Activated naive CD4-positive, alpha-beta T cell (primary cell): ENCODE results near the gene LATS1.
"Not testable (repeated sequence)": the region's sequence is repeated elsewhere in the genome, so short reads cannot be mapped to it uniquely, and the experiment has no call there.

Experiments
- DNase-seq, 4 experiments: peaks; one replicate each; lab custom pipeline; 2025; lab: John Stamatoyannopoulos, UW

LATS1 gene

DNA sequence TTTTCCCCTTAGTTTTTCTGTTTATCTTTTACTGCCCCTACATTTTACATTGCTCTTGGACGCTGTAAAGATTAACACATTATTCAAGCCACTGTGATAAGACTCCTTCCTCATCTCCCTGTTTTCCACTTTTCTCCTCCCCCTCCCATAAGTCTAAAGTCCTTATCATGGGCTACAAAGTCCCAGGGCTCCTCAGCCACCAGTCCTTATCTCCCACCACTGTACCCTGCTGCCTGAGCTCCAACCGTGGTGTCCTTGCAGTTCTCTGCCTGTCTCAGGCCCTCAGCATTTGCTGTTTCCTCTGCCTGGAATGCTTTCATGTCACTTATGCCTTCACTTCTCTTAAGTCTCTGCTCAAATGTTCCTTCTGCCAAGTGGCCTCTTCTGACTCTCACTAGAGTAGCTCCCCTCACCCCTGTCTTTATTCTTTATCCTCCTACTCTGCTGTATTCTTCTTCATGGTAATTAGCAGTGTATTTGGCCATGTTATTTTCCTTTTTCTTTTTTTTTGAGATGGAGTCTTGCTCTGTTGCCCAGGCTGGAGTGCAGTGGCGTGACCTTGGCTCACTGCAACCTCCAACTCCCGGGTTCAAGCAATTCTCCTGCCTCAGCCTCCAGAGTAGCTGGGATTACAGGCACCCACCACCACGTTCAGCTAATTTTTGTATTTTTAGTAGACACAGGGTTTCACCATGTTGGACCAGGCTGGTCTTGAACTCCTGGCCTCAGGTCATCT lies 10.8 kb upstream of the LATS1 start:
- no peak for DNase-seq

DNA sequence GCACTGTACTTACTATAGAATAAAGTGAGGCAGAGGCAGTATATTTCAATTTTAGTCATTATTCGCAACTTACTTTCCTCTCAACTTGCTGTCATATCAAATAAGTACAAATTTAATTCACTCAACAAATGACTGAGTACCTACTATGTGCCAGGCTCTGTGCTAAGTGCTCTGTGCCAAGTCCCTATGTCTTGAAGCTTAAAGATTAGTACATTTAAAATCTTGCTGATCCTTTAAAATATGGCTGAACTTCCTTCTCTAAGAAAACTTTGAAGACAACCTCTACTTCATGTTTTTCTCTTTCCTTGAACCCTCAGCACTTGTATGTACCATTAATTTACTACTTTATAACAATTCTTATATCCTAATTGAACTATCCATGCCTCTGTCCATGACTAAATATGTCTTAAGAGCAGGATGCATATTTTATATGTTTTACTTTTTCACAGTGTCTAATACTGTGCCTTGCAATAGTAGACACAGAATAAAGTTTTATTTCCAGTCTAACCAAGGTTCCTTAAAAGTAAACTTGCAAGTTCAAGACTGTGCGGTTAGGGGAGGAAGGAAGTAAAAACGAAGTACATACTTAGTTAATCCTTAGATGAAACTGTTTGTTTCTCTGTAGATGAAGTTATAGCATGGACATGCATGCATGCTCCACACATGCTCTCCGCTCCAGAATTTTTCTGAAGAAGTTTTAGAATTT lies 10.0 kb upstream of the LATS1 start:
- no peak for DNase-seq

DNA sequence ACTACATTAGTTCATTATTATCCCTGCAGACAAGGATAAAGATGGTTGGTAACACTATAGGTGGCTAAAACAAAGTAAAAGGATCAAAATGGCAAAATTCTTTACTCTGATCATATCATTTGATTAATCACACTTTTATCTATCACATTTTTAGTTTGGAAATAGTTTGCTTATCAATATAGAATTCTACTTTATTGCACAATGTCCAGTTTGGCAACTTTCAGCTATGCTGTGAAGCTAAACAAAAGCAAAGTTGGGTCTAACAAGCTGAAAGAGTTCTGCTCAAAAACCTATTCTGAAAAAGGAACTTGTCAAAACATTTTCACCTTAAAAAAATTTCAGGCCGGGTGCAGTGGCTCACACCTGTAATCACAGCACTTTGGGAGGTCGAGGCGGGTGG lies 7.9 kb upstream of the LATS1 start:
- no peak for DNase-seq

DNA sequence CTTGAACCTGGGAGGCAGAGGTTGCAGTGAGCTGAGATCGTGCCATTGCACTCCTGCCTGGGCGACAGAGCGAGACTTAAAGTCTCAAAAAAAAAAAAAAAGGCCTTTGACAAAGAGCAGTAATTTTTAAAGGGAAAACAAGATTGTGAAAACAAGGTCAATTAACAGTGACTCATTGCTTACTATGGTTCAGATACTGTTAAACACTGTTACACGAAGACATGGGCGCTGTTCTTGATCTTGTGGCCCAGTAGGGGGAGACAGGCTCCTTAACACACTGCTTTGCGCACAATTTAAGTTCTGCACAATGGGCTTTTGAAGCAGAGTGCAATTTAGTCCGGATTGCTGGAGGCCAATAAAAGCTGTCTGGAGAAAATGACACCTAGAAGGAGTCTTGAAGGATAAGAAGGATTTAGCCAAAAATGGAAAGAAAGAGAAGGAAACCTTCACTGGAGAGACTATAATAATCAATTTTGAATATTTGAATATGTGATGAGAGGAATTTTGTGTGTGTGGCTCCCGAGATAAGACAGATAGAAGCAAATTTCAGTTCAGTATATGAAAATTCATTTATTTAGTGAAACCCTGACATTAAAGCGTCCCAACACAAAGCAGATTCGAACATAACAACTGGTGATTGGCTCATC lies 6.0 kb upstream of the LATS1 start:
- no peak for DNase-seq

DNA sequence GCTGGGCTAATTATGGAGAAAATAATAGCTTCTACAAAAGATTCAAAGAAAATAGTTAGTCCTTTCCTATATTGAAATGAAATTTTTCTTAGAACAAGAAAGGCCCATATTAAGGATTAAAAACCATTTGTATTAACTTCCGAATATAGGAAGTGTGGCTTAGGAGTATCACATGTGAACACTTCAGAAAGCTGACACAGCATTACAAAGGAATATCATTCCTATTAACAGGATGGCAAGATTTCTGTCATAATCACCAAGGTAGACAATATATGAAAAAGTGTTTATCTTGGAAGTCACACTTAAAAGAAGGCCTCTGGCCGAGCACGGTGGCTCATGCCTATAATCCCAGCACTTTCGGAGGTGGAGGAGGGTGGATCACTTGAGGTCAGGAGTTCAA lies 5.4 kb upstream of the LATS1 start:
- DNase-seq, result no peak

DNA sequence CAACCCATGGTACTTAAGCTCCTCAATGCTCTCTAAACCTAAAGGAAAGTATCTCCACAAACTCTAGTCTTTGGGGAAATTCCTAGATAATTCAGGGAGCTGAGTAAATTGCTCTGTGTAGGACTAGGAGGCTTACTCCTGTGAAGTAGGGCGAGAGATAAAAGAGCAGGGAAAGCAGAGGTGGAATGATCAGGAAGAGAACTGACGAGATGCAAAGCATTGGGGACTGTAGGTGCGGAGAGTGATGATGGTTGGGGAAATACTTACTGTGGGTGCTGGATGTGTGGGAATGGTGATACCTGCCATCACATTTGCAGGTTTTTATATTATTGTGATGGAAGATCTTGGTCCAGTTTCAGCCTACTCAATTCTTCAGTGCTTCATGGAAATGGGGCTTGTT lies 1.6 kb upstream of the LATS1 start:
- no peak for DNase-seq

DNA sequence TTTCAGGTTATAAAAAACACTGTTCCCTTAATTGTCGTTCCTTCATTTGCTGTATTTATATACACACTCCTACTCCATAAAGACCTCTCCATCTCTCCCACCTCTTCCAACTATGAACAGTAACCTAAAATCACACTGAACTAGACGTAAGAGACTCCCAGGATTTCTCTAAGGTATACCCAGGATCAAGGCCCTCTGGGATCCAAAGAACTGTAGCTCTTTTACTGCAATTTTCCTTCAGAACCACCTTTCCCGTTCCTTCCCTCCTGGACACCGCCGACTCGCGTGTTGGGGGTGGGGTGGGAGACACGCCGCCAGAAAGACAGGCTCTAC lies 680 bp downstream of the LATS1 start:
- DNase-seq, result no peak

DNA sequence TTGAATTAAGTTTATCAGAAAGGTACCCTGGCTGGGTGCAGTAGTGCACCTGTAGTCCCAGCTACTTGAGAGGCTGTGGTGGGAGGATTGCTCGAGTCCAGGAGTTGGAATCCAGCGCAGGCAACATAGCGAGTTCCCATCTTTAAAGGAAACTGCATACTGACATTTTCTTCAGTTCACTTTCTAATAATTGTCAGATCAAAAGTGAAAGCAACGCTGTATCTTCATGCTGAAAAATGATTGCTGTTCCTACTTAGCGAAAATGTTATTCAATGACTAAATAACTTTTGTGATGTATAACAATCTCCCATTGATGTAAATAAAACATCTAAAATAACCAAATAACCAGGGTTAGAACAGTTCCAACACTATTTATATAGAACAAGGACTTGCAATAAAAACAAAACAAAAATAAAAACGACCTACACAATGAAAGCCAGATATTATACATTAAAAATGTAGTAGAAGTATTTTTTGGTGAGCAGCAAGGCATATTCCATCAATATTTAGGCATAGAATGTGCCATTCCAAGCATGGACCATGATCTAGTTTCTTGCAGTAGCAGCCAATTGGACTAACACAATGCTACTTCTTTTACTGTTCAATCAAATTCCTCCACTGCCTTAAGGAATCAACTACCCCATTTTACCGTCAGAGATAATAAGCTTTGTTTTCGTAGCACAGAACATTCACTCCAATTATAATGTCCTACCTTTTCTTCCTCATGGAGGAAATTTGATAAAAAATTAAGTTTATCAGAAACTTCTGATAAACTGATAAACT lies 1.5 kb downstream of the LATS1 start:
- no peak for DNase-seq

DNA sequence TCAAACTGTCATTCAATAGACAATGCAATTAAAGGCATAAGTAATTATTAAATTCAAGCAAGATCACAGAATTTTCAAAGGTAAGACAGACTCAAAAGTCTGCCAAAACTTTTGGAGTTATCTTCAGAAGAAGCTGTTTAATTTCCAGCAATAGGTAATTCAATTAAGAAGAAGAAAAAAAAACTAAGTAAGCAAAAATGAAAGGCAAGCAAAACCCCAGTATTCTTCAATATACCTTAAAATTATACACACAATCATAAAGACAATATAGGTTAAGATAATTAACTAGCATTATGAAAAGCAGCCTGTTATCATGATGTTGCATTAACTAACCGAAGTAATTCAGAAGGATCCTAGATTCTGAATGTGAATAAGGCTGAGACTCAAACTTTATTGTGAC lies 3.5 kb downstream of the LATS1 start:
- no peak for DNase-seq

DNA sequence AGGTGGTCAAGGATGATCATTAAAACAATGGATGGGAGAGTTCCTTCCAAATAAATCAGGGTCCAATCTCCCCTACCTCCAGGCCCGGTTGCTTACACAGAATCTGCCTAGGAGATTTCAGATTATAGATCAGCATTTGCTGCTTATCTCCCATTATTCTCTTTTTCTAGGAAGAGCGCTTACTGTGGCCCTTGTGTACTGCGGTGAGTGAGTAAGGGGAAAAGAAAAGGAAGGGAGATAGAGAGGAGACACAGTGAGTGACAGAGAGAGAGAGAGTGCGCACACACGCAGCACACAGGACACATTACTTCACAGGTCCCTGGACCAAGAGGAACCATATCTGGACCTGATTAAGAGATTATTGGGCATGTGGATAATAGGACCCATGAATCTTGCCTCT lies 6.2 kb downstream of the LATS1 start:
- DNase-seq, result no peak

DNA sequence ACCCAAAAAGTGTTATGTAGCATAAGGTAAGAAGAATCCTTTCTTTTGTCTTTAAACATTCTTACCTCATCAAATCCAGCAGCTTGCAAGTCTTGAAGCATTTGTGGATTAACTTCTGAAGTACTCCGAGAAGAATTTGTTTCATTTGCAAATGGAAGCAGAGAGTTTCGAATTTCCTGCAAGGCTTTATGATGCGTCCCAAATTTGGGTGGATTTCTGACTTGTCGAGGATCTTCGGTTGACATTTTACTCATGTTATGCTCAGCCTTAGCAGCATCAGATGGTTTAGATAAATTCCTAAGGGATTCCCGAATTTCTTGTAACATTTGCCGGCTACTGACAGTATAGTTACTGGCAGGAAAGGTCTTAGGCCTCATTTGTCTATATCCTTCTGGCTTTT lies 16.2 kb downstream of the LATS1 start:
- no peak for DNase-seq

DNA sequence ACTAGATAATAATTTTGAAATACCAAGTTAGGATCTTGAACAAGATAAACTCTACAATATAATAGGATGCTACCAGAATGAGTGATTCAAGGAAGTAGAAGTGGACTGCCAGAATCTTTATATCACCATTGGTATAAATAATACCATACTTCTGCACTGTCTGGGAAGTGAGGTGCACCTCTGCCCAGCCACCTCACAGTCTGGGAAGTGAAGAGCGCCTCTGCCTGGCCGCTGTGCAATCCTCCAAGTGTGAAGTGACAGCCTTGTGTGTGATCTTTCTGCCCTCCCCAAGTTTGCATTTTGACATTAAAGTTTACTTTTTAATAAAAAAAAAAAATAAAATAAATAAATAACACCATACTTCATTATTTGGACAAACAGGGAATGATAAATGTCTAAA lies 18.8 kb downstream of the LATS1 start:
- DNase-seq, result no peak

DNA sequence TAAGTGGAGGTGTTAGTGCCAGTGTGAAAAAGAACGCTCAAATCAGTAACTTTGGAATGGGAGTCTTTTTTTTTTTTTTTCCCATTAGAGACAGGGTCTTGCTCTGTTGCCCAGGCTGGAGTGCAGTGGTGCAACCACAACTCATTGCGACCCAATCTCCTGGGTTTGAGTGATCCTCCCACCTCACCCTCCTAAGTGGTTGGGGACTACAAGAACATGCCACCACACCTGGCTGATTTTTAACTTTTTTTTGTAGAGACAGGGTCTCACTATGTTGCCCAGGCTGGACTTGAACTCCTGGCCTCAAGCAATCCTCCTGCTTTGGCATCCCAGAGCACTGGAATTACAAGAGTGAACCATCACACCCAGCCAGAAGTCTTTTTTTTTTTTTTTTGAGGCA lies 19.7 kb downstream of the LATS1 start:
- no peak for DNase-seq

DNA sequence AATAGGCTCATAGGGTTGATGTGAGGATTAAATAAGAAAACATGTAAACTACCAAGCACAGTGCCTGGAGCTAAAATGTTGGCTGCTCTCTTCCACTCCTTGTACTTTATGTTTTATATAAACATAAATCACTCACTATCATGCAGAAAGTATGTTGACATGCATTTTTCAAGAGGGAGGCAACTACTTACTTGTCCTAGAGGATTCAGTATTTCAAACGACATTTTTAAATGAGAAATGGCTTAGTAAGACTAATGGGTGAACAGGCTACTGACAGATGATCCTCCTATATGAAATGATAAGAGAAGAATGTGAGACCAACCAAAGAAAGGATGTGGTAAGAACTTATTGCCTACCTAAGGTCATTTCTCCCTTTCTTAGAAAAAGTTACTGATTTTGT lies 21.0 kb downstream of the LATS1 start:
- DNase-seq, result no peak

DNA sequence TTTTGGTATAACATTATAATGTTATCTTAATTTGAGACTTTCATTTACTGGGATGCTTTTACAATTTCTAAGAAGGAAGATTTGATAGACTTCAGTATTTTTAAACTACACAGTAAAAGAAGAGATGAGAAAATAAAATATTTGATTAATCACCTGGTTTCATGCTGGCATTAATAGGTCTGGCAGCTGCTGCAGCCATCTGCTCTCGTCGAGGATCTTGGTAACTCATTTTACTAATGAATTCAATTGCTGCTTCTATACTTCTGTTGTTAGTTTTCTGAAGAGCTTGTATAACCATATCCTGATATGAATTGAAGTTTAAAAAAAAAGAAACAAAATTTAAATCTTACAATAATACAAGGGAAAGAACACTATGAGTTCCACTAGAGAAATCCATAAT lies 23.0 kb downstream of the LATS1 start:
- DNase-seq, result no peak

DNA sequence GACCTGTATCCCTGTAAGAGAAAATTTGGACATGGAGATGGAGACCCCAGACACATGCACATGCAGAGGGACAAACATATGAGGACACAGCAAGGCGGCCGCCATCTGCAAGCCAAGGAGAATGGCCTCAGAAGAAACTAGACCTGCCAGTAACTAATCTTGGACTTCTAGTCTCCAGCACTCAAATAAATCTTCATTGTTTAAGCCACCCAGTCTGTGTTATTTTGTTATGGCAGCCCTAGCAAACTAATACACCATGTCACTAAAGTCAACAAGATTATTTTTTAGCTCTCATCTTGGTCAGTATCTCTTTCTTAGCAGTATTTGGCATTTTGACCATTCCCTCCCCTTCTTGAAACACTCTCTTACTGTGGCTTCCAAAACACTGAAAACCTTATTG lies 26.7 kb downstream of the LATS1 start:
- DNase-seq, result no peak

DNA sequence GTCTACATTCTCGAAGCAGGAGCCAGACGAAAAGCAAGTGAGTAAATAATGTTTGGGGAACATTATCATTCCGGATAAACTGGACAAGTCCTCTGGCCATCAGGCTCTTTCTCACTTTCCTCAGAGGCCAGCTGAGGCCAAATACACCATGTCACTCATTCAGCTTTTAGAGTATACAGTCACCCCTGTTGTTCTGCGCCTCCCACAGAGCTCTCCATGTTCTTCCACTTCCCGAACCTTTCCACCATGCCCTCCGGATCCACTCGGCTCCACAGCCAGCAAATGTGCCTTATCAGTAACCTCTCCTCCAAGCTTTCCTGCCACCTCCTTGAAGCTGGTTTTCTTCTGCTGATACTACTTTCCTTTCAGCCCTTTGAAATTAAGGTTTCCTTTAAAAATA lies 31.7 kb downstream of the LATS1 start:
- no peak for DNase-seq

DNA sequence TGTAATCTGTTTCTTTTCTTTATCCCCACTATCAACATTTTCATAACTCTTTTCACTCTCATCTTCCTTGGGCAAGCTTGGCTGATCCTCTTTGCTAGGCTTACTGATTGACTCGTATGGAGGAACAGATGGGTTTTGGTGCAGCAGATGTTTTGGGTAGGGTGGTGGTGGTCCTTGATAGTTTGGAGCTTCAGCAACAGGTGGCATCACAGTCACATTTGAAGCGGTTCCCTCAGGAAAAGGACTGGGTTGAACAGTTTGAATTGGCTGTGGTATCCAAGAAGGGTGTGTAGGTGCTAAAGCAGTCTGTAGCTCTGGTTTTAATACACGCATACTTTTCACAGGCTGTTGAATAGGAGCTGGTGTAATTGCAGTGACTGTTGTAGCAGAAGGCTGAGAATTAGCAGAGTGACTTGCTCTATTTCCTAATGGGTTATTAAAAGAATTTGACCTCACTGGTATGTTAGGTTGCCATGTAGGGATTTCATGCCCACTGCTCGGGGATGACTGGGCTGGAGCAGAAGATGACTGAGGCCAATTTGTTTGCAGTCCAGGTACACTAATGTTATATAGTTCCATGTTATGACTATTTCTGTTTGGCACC lies 34.5 kb downstream of the LATS1 start:
- DNase-seq, result no peak

DNA sequence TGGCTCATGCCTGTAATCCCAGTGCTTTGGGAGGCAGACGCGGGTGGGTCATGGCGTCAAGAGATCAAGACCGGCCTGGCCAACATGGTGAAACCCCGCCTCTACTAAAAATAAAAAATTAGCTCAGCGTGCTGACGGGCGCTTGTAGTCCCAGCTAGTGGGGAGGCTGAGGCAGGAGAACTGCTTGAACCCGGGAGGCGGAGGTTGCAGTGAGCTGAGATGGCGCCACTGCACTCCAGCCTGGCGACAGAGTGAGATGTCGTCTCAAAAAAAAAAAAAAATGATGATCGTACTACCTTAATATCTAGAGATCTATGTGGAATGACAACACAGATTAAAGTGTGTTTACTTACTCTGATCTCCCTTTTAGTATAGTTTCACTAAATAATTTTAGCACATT lies 36.1 kb downstream of the LATS1 start:
- DNase-seq, result not testable (repeated sequence)

DNA sequence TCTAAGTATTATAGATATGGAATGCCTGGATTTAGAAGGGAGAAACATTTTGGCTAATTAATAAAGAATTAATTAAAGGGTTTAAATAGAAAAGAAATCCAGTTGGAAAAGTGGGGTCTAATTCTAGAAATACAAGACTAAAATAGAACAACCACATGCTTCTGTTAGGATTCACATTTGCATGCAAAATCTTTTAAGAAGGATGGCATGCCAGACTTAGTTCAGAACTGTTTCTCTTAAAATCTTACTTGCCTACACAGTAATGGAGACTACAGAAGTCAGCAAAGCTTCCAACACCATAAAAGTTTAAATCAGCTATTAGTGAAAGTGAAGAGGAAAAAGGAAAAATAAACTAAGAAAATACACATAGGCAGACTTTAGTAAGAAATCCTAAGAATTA lies 36.7 kb downstream of the LATS1 start:
- no peak for DNase-seq

DNA sequence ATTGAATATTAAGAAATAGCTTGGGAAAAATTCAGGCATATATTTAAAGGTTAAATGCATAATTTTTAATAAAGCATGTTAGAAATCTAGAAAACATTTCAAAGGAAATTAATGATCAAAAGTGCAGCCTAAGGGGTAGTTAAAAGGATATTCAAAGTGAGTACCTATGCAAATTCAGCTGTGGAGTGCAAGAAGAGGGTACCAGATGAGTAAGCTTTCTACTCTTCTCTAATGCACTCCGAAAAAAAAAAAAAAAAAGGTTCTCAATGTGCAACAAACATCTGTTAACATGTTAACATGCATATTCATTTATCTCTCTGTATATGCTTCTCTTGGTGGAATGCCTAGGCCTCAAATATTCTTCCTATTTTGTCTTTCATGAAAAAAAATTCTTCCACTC lies 37.4 kb downstream of the LATS1 start:
- no peak for DNase-seq

DNA sequence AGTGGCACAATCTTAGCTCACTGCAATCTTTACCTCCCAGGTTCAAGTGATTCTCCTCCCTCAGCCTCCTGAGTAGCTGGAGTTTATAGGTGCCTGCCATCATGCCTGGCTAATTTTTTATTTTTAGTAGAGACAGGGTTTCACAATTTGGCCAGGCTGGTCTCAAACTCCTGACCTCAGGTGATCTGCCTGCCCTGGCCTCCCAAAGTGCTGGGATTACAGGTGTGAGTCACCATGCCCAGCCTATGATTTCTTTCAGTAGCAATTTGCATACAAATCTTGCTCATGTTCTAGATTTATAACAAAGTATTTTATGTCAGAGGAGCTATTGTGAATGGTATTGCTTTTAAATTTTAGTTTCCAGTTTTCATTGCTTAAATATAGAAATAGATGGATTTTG lies 45.6 kb downstream of the LATS1 start:
- not testable (repeated sequence) for DNase-seq
